SK-N-MC (cell line): Measurements from ENCODE around the gene YIPF2.

ENCODE experiments used
- EZH2 ChIP-seq: fragments of 200-600 bp; sonication (generic); IDR thresholded peaks from one replicate; pipeline ENCODE4 v1.6.1; 2017; ENCODE audit warnings: antibody characterized with exemption
- FOXP2 ChIP-seq: optimal IDR thresholded peaks from 2 replicates; pipeline ENCODE3; 2011; ENCODE audit warnings: mild to moderate bottlenecking, moderate library complexity; ENCODE audit not compliant: insufficient read depth; ENCODE audit errors: extremely low read length, control extremely low read depth
- POLR2AphosphoS5 ChIP-seq: IDR thresholded peaks from 2 replicates; pipeline ENCODE4 v1.6.1; 2012; ENCODE audit warnings: mild to moderate bottlenecking, low read depth, low read length, borderline replicate concordance

- TF ChIP-seq EZH2 (no peak), POLR2AphosphoS5 (no peak), FOXP2 (no peak)
Observed at GRCh38 chr19:10961073-10961860, 32.8 kb upstream of the YIPF2 start.
